ENCODE results near the gene ZFPM1.

Gene ZFPM1

GRCh38 chr16:88524973-88525662 is 72.0 kb downstream of the ZFPM1 start:
- H3K4me3 ChIP-seq (ENCODE audit: control insufficient read depth, low read depth, low read length): no peak overlapping the region
- no peak for TF ChIP-seq CTCF (conservative IDR thresholded peaks at IDR 0.05; ENCODE audit: control insufficient read depth, insufficient read depth, low read depth, low read length)
- no peak for DNase-seq (ENCODE audit: low read depth)

DNA sequence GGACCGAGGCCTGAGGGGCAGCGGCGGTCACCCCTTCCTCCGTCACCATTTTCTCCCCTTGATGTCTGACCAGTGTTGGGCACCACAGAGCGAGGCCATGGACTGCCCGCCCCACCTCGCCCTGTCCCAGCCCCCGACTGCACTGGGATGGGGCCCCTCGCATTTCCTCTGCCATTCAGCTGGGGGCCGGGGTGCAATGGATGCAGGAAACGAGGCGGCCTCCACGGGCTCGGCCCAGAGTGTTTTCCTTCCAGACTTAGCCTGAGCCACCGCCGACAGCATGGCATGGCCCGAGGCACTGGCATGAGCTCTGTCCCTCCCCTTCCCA is 72.5 kb downstream of the ZFPM1 start:
- TF ChIP-seq CTCF (conservative IDR thresholded peaks at IDR 0.05; ENCODE audit: control insufficient read depth, insufficient read depth, low read depth, low read length): no peak
- H3K4me3 ChIP-seq (ENCODE audit: control insufficient read depth, low read depth, low read length): no peak overlapping the region
- DNase-seq (ENCODE audit: low read depth): no peak

DNA sequence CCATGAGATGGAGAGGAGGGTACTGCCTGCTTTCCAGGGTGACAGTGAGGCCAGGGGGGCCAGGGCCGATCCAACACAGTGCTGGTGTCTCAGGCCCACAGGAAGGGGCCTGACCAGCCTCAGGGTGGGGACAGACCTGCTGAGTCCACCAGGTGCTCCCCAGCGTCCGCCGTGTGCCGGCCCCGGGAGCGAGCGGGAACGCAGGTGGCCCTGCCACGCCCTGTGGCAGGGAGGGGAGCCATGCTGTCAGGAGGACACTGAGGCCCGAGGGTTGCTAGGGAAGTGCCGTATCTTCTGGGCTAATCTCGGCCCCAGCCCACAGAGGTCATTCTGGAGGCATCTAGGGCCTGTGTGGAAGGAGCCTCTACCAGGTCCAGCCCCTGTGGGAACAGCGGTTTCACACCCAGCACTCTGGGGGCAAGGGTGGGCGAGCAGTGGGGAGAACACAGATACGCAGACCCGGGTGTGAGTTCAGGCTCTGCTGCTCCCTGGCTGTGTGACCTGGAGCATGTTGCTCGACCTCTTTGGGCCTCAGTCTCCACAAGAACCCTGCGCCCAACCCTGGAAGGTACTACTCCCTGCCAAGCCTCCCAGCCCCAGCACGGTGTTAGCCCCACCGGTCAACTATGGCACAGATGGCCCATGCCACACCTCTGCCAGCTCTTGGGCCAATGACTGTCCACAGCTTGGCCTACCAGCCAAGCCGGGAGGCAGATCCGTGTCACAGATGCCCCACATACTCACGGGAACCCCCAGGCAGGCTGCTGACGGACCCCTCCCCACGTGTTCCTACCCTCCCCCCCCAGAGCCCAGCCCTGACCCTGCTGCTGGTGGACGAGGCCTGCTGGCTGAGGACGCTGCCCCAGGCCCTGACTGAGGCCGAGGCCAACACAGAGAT is 73.2 kb downstream of the ZFPM1 start:
- DNase-seq (ENCODE audit: low read depth): no peak
- TF ChIP-seq CTCF (conservative IDR thresholded peaks at IDR 0.05; ENCODE audit: control insufficient read depth, insufficient read depth, low read depth, low read length): no peak
- no peak overlapping the region for H3K4me3 ChIP-seq (ENCODE audit: control insufficient read depth, low read depth, low read length)

- no peak for DNase-seq (ENCODE audit: low read depth)
- no peak overlapping the region for H3K4me3 ChIP-seq (ENCODE audit: control insufficient read depth, low read depth, low read length)
- TF ChIP-seq CTCF (conservative IDR thresholded peaks at IDR 0.05; ENCODE audit: control insufficient read depth, insufficient read depth, low read depth, low read length): no peak
Observed at GRCh38 chr16:88526906-88527185, 73.8 kb downstream of the ZFPM1 start.

- DNase-seq (ENCODE audit: low read depth): peak; percentile 55
- no peak overlapping the region for H3K4me3 ChIP-seq (ENCODE audit: control insufficient read depth, low read depth, low read length)
- peak; percentile 60 for TF ChIP-seq CTCF (conservative IDR thresholded peaks at IDR 0.05; ENCODE audit: control insufficient read depth, insufficient read depth, low read depth, low read length)
Observed at GRCh38 chr16:88527186-88527936, 74.3 kb downstream of the ZFPM1 start.

GRCh38 chr16:88527937-88528743 is 75.1 kb downstream of the ZFPM1 start:
- TF ChIP-seq CTCF (conservative IDR thresholded peaks at IDR 0.05; ENCODE audit: control insufficient read depth, insufficient read depth, low read depth, low read length): no peak
- no peak overlapping the region for H3K4me3 ChIP-seq (ENCODE audit: control insufficient read depth, low read depth, low read length)
- no peak for DNase-seq (ENCODE audit: low read depth)

All from fibroblast of mammary gland (primary cell).